Measurements from ENCODE around the gene WWOX. TPM values are rescaled to one million over a fixed set of nuclear protein-coding genes. Genes with fewer than 3 reads are reported as not detected.

WWOX gene
- total RNA-seq, 2 donors from 2014 or later = 30.0 to 35.4 TPM

- 71% methylated on average over 1 of the region's 1 CpG; no CpG with 5 or more reads in 1 of the 2 experiments for WGBS, 2 experiments (ENCODE audit: insufficient coverage in 1 of 2, insufficient read length in 1 of 2)
- Mint-ChIP-seq H3K4me3 (peak overlapping the region; percentile 9), H3K36me3 (ENCODE audit: low read depth) (no peaks in the 10 kb centered on the region), H3K4me1 (peaks cover 73% of the 10 kb centered on the region), H3K9me3 (no peaks in the 10 kb centered on the region), H3K27ac (no peak overlapping the region), H3K27me3 (ENCODE audit: insufficient read depth) (peaks cover 14% of the 10 kb centered on the region)
- H3K4me3 ChIP-seq (ENCODE audit: low read length) = no peak overlapping the region
- H3K9ac ChIP-seq (ENCODE audit: extremely low read depth, low read length, poor library complexity, severe bottlenecking) = peak overlapping the region; percentile 11
- peaks cover 5% of the 10 kb centered on the region for H3K36me3 ChIP-seq (ENCODE audit: control insufficient read depth, insufficient read depth, low read length)
- TF ChIP-seq CTCF (conservative IDR thresholded peaks at IDR 0.05) = no peak
- DNase-seq = peak; percentile 66
- peaks cover 20% of the 10 kb centered on the region for H3K4me1 ChIP-seq (ENCODE audit: control insufficient read depth, insufficient read depth, low read length)
- no peaks in the 10 kb centered on the region for H3K9me3 ChIP-seq (ENCODE audit: control insufficient read depth, low read length)
- no peaks in the 10 kb centered on the region for H3K27me3 ChIP-seq (ENCODE audit: control insufficient read depth, insufficient read depth, low read length, poor library complexity, severe bottlenecking)
- H3K27ac ChIP-seq (ENCODE audit: low read depth, low read length) = no peak overlapping the region
Observed at GRCh38 chr16:78307824-78308528, 208.5 kb downstream of the WWOX start.

- Mint-ChIP-seq H3K36me3 (ENCODE audit: low read depth) (no peaks in the 10 kb centered on the region), H3K4me1 (peaks cover 69% of the 10 kb centered on the region), H3K4me3 (no peak overlapping the region), H3K27me3 (ENCODE audit: insufficient read depth) (peaks cover 13% of the 10 kb centered on the region), H3K9me3 (no peaks in the 10 kb centered on the region), H3K27ac (no peak overlapping the region)
- Histone ChIP-seq H3K4me1 (ENCODE audit: control insufficient read depth, insufficient read depth, low read length) (peaks cover 20% of the 10 kb centered on the region), H3K9ac (ENCODE audit: extremely low read depth, low read length, poor library complexity, severe bottlenecking) (peak overlapping the region; percentile 19), H3K27ac (ENCODE audit: low read depth, low read length) (no peak overlapping the region), H3K27me3 (ENCODE audit: control insufficient read depth, insufficient read depth, low read length, poor library complexity, severe bottlenecking) (no peaks in the 10 kb centered on the region), H3K9me3 (ENCODE audit: control insufficient read depth, low read length) (no peaks in the 10 kb centered on the region), H3K4me3 (ENCODE audit: low read length) (peak overlapping the region; percentile 80), H3K36me3 (ENCODE audit: control insufficient read depth, insufficient read depth, low read length) (peaks cover 7% of the 10 kb centered on the region)
- WGBS, 2 experiments (ENCODE audit: insufficient coverage in 1 of 2, insufficient read length in 1 of 2) = 93 to 94% methylated on average over 4 of the region's 4 CpGs
- no peak for TF ChIP-seq CTCF (conservative IDR thresholded peaks at IDR 0.05)
- DNase-seq = no peak
Observed at GRCh38 chr16:78309763-78310162, 210.3 kb downstream of the WWOX start.

- no peak for TF ChIP-seq CTCF (conservative IDR thresholded peaks at IDR 0.05)
- Histone ChIP-seq H3K4me1 (ENCODE audit: control insufficient read depth, insufficient read depth, low read length) (peaks cover 20% of the 10 kb centered on the region), H3K27ac (ENCODE audit: low read depth, low read length) (no peak overlapping the region), H3K36me3 (ENCODE audit: control insufficient read depth, insufficient read depth, low read length) (peaks cover 10% of the 10 kb centered on the region), H3K27me3 (ENCODE audit: control insufficient read depth, insufficient read depth, low read length, poor library complexity, severe bottlenecking) (no peaks in the 10 kb centered on the region), H3K4me3 (ENCODE audit: low read length) (peak overlapping the region; percentile 80), H3K9me3 (ENCODE audit: control insufficient read depth, low read length) (no peaks in the 10 kb centered on the region), H3K9ac (ENCODE audit: extremely low read depth, low read length, poor library complexity, severe bottlenecking) (peak overlapping the region; percentile 19)
- no peak for DNase-seq
- H3K9me3 Mint-ChIP-seq = no peaks in the 10 kb centered on the region
- H3K27ac Mint-ChIP-seq = no peak overlapping the region
- peaks cover 9% of the 10 kb centered on the region for H3K27me3 Mint-ChIP-seq (ENCODE audit: insufficient read depth)
- 80 to 88% methylated on average over 2 to 5 of the region's 5 CpGs for WGBS, 2 experiments (ENCODE audit: insufficient coverage in 1 of 2, insufficient read length in 1 of 2)
- peaks cover 65% of the 10 kb centered on the region for H3K4me1 Mint-ChIP-seq
- H3K4me3 Mint-ChIP-seq = no peak overlapping the region
- no peaks in the 10 kb centered on the region for H3K36me3 Mint-ChIP-seq (ENCODE audit: low read depth)
Observed at GRCh38 chr16:78310196-78310595, 210.7 kb downstream of the WWOX start.

All from endodermal cell (in vitro differentiated cells).